Breast epithelium (tissue), 4 donors: ENCODE results near the gene IRGQ. TPM values are rescaled to one million over a fixed set of nuclear protein-coding genes. Genes with fewer than 3 reads are reported as not detected.
A peak's percentile ranks its signal among the peaks of the same experiment; 100 is the strongest.

Source experiments
- DNase-seq, 2 donors: peaks; one replicate each; pipeline ENCODE4 v3.0.0-alpha.2; 2019; ENCODE audit warnings: low spot score in 2 of 2
- H3K27ac ChIP-seq, 2 donors: fragments of 200-600 bp; sonication (generic) in 1 of 2; one replicate each; pipeline ENCODE4 v1.5.1; 2016 to 2019; ENCODE audit warnings: mild to moderate bottlenecking in 1 of 2
- H3K27me3 ChIP-seq, 2 donors: fragments of 200-600 bp; sonication (generic) in 1 of 2; one replicate each; pipeline versions ENCODE4 v1.5.1 to v1.6.0; 2017 to 2019; ENCODE audit warnings: control low read depth in 1 of 2, mild to moderate bottlenecking in 1 of 2
- H3K36me3 ChIP-seq: fragments of 200-600 bp; one replicate; pipeline ENCODE4 v1.5.1; 2019
- H3K4me1 ChIP-seq, 2 donors: fragments of 200-600 bp; sonication (generic); one replicate each; pipeline ENCODE4 v1.5.1; 2016 to 2019; ENCODE audit warnings: control low read depth in 1 of 2
- H3K4me3 ChIP-seq, 3 donors: fragments of 200-600 bp; sonication (generic); 1 replicate in 2 of 3; 2 replicates in 1 of 3; pipeline ENCODE4 v1.5.1; 2016 to 2019; ENCODE audit warnings: mild to moderate bottlenecking in 3 of 3, moderate library complexity in 2 of 3
- H3K9me3 ChIP-seq, 2 donors: fragments of 200-600 bp; sonication (generic) in 1 of 2; one replicate each; pipeline ENCODE4 v1.5.1; 2016 to 2019; ENCODE audit warnings: control low read depth in 1 of 2
- POLR2A ChIP-seq: fragments of 450-650 bp; IDR thresholded peaks from one replicate; pipeline ENCODE4 v1.6.1; 2016; ENCODE audit warnings: antibody characterized with exemption, mild to moderate bottlenecking, moderate library complexity
- POLR2AphosphoS5 ChIP-seq, 3 donors: sonication (generic); formaldehyde crosslinking; IDR thresholded peaks; one replicate each; pipeline ENCODE4 v1.6.1; 2017; ENCODE audit warnings: antibody characterized with exemption in 3 of 3
- intact Hi-C: fragments of 100-400 bp; cut with DNase I; formaldehyde crosslinking; loops from one replicate; pipeline ENCODE4 v1.15.1; 2023; ENCODE audit warnings: low total_unique reads
- total RNA-seq, 3 donors: library from RNA; depleted of rRNA; stranded (reverse); fragments of >200 nt; gene quantifications; one replicate each; pipeline ENCODE4 v1.1.0, GENCODE V29; 2016
- TF ChIP-seq, protein P1 (sequence below), 3 donors: fragments of 450-650 bp; IDR thresholded peaks; one replicate each; pipeline ENCODE4 v1.5.1; 2016 to 2017; ENCODE audit warnings: antibody characterized with exemption in 3 of 3, mild to moderate bottlenecking in 3 of 3, moderate library complexity in 3 of 3

Gene IRGQ
- total RNA-seq, 3 donors from 2014 or later = 14.9 to 17.4 (median 16.1) TPM

DNA sequence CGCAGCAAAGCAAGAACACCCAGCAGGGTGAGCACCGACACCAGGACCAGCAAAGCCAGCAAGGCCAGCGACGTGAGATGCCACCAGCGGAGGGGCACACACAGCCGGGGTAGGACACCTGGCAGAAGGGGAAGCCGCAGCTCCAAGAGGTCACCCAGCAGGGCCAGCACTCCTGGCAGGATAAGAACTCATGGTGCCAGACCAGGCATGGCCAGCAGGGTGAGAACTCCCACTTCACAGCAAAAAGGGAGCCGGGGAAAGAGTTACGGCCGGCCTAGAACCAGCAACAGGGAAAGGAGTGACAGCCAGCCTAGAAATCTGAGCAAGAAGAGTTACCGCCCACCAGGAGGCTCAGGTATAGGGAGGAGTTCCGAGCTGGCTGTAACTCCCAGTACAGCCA is 16.4 kb upstream of the IRGQ start:
- Histone ChIP-seq H3K27ac (no peak overlapping the region), H3K27me3 (no peaks in the 10 kb centered on the region), H3K36me3 (no peaks in the 10 kb centered on the region), H3K4me1 (no peaks in the 10 kb centered on the region), H3K9me3 (no peaks in the 10 kb centered on the region), H3K4me3 (no peak overlapping the region)
- no peak for DNase-seq
- intact Hi-C loops = no loop called here
- TF ChIP-seq, protein P1, sequence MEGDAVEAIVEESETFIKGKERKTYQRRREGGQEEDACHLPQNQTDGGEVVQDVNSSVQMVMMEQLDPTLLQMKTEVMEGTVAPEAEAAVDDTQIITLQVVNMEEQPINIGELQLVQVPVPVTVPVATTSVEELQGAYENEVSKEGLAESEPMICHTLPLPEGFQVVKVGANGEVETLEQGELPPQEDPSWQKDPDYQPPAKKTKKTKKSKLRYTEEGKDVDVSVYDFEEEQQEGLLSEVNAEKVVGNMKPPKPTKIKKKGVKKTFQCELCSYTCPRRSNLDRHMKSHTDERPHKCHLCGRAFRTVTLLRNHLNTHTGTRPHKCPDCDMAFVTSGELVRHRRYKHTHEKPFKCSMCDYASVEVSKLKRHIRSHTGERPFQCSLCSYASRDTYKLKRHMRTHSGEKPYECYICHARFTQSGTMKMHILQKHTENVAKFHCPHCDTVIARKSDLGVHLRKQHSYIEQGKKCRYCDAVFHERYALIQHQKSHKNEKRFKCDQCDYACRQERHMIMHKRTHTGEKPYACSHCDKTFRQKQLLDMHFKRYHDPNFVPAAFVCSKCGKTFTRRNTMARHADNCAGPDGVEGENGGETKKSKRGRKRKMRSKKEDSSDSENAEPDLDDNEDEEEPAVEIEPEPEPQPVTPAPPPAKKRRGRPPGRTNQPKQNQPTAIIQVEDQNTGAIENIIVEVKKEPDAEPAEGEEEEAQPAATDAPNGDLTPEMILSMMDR (IDR thresholded peaks at IDR 0.05) = no peak
- TF ChIP-seq POLR2AphosphoS5 (IDR thresholded peaks at IDR 0.05) (no peak), POLR2A (no peak)

DNA sequence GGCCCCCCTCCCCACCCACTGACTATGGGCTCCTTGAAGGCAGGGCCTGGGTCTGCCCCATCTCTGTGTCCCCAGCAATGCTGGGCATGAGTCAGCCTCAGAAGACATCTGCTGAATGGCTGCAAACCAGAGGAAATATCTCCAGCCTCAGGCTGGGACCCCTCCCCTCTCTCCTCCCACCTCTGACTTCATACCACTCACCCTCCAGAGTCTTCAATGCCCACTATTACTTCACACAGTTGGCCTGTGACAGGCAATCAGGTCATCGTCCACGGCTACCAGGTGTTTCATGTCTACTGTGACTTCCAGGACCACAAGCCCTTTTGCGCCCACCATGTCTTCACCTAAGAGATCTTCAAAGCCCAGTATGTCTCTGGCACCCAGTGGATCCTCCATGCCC is 15.9 kb upstream of the IRGQ start, which contains the start of gene SRRM5:
Gene SRRM5 (plus strand): TSS at position 301 of the 400 bp plus-strand sequence. CDS start 34 bp downstream, at position 335.
- no peak within 1 kb of the TSS for H3K27ac ChIP-seq
- H3K4me3 ChIP-seq = no peak within 1 kb of the TSS
- no peaks in the 10 kb centered on the region for H3K9me3 ChIP-seq
- no peak for TF ChIP-seq POLR2AphosphoS5 (IDR thresholded peaks at IDR 0.05)
- TF ChIP-seq POLR2A = no peak
- TF ChIP-seq, protein P1 (IDR thresholded peaks at IDR 0.05) = no peak
- no peaks in the 10 kb centered on the region for H3K36me3 ChIP-seq
- no peaks in the 10 kb centered on the region for H3K27me3 ChIP-seq
- intact Hi-C loops = no loop called here
- H3K4me1 ChIP-seq = no peaks in the 10 kb centered on the region
- DNase-seq = no peak

DNA sequence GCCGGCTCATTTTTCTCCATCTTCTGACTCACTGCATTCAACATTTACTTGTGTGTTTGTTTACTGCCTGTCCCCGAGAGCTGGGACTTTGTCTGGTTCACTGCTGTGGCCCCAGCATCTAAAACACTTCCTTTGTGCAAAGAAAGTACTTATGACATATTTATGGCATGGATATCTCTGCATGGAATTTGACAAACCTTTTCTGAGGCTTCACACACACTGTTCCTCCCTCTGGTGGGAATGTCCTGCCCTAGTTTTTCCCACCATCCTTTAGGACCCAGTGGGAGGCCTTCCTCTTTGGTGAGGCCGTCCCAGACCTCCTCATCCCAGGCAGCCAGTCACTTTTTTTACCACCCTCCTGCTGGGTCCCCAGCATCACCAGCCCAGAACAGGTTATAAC is 14.6 kb upstream of the IRGQ start:
- no peak for DNase-seq
- no peaks in the 10 kb centered on the region for H3K36me3 ChIP-seq

DNA sequence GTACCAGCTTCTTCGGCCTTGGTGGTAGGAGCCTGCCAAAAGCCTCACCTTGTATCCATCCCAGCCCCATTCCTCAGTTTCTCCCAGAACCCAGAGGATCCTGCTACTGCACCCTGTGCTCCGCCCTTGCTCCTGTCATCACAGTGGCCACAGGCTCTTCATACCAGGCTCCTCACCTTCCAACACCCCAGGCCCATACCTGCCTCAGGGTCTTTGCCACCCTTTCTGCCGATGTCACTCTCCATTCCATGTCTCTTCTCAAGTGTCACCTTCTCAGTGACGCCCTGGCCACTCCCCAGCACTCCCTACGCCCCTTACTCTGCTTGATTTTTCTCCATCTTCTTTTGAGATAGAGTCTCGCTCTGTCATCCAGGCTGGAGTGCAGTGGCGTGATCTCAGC is 13.9 kb upstream of the IRGQ start:
- no peaks in the 10 kb centered on the region for H3K4me1 ChIP-seq
- TF ChIP-seq POLR2AphosphoS5 (IDR thresholded peaks at IDR 0.05) = no peak
- TF ChIP-seq POLR2A = no peak
- TF ChIP-seq, protein P1 (IDR thresholded peaks at IDR 0.05) = no peak
- no peak overlapping the region for H3K4me3 ChIP-seq
- intact Hi-C loops = no loop called here
- DNase-seq = no peak
- H3K27me3 ChIP-seq = no peaks in the 10 kb centered on the region
- no peaks in the 10 kb centered on the region for H3K36me3 ChIP-seq
- no peaks in the 10 kb centered on the region for H3K9me3 ChIP-seq
- no peak overlapping the region for H3K27ac ChIP-seq

More for the DNA sequence above, 14.6 kb upstream of the IRGQ start:
- no peaks in the 10 kb centered on the region for H3K9me3 ChIP-seq
- no peaks in the 10 kb centered on the region for H3K27me3 ChIP-seq
- no peaks in the 10 kb centered on the region for H3K4me1 ChIP-seq
- no peak for TF ChIP-seq POLR2A
- TF ChIP-seq POLR2AphosphoS5 (IDR thresholded peaks at IDR 0.05) = no peak
- TF ChIP-seq, protein P1 (IDR thresholded peaks at IDR 0.05) = no peak
- intact Hi-C loops = no loop called here
- H3K27ac ChIP-seq = no peak overlapping the region
- H3K4me3 ChIP-seq = no peak overlapping the region

DNA sequence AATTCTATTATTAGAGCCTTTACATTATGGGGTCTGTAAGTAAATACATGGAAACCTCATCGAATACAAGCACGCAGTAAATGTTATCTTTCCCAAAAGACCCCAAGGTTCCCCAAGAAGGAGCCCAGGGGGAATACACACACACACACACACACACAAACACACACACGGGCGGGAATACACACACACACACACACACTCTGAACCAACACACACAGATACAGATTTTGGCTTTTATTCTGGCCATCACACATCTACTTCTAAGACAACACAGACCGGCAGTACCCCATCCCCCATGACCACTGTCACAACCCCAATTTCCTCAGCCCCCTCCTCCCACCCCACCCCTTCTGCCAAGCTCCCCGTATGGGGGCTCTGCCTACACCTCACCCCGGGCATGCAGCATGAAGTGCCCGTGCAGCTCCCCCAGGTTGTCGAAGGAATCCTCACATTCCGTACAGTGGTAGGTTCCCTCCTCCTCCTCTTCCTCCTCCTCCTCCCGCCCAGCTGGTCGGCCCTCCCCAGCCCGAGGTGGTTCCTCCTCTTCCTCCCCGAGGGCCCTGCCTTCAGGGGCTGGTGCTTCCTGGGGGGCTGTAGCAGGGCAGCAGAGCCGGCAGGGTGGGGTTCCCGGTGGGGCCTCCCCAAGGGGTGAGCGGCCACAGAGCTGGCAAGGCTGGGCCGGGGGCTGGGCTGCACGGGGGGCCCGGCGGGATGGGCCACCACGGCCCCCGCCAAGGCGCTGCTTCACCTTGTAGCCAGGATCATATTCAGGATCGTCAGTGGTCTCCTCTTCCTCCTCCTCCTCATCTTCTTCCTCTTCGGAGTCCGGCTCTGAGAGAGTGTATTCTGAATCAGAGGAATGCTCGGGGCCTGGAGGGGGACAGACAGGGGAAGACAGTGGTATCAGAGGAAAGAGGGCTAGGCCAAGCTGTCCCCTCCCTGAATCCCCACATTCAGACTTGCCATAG is 11.6 kb upstream of the IRGQ start:
- no peaks in the 10 kb centered on the region for H3K36me3 ChIP-seq
- no peaks in the 10 kb centered on the region for H3K27me3 ChIP-seq
- no peaks in the 10 kb centered on the region for H3K4me1 ChIP-seq
- H3K9me3 ChIP-seq = no peaks in the 10 kb centered on the region
- peak overlapping the region; percentile 69 to 75 for H3K27ac ChIP-seq
- no peak for DNase-seq
- no peak overlapping the region for H3K4me3 ChIP-seq
- intact Hi-C loops = no loop called here
- TF ChIP-seq, protein P1 (IDR thresholded peaks at IDR 0.05) = no peak
- TF ChIP-seq POLR2A (no peak), POLR2AphosphoS5 (IDR thresholded peaks at IDR 0.05) (no peak)
